Astrocyte of the cerebellum (primary cell): ENCODE results near the gene BBS1.
"Not testable (repeated sequence)": the region's sequence is repeated elsewhere in the genome, so short reads cannot be mapped to it uniquely, and the experiment has no call there.

Experiments used
- DNase-seq: peaks from one replicate; pipeline ENCODE4 v3.0.0-alpha.2; 2011; ENCODE audit warnings: low read depth
- H3K4me3 ChIP-seq: 2 replicates; pipeline ENCODE4 v1.5.1; 2011; ENCODE audit warnings: mild to moderate bottlenecking, low read depth, low read length, moderate library complexity
- CTCF ChIP-seq: IDR thresholded peaks from 2 replicates; pipeline ENCODE4 v1.5.1; 2012; ENCODE audit warnings: low read length, low read depth, moderate library complexity, mild to moderate bottlenecking; ENCODE audit errors: missing control alignments
- in situ Hi-C: cut with HindIII; loops from 2 replicates; pipeline ENCODE4 v1.10.0; 2017; ENCODE audit warnings: low sequenced_read_pairs

The BBS1 gene

GRCh38 chr11:66510271-66510989 lies at the start of gene BBS1:
Gene BBS1 (plus strand): TSS chr11:66510635. CDS start chr11:66510660, 25 bp downstream.
- DNase-seq, result peak; percentile 45
- no peak for TF ChIP-seq CTCF
- in situ Hi-C loops, result no loop called here
- H3K4me3 ChIP-seq, result peak within 1 kb of the TSS; percentile 83

- H3K4me3 ChIP-seq, result no peak overlapping the region
- in situ Hi-C loops, result no loop called here
- no peak for TF ChIP-seq CTCF
- DNase-seq, result no peak
These were observed 48.4 kb upstream of the BBS1 start for GRCh38 chr11:66462010-66462409.

GRCh38 chr11:66462911-66463310 lies 47.5 kb upstream of the BBS1 start:
- H3K4me3 ChIP-seq, result no peak overlapping the region
- in situ Hi-C loops, result no loop called here
- TF ChIP-seq CTCF, result no peak
- no peak for DNase-seq

- in situ Hi-C loops, H3K4me3 ChIP-seq, DNase-seq: not testable (repeated sequence)
These were observed 46.3 kb upstream of the BBS1 start for GRCh38 chr11:66464116-66464515.

GRCh38 chr11:66464916-66465315 lies 45.5 kb upstream of the BBS1 start:
- H3K4me3 ChIP-seq, result no peak overlapping the region
- in situ Hi-C loops, result no loop called here
- DNase-seq, result no peak
- no peak for TF ChIP-seq CTCF

- in situ Hi-C loops, result no loop called here
- no peak for TF ChIP-seq CTCF
- H3K4me3 ChIP-seq, result peak overlapping the region; percentile 58
- no peak for DNase-seq
These were observed 44.8 kb upstream of the BBS1 start for GRCh38 chr11:66465373-66466224.
